Dendritic cell treated with granulocyte-macrophage colony-stimulating factor and Interleukin-4, amounts not matched to agents 40 ng/mL and 50 ng/mL, for 4 days (primary cell): ENCODE results near the gene XPR1.
"Not testable (repeated sequence)": the region's sequence is repeated elsewhere in the genome, so short reads cannot be mapped to it uniquely, and the experiment has no call there.

Experiments
- H3K27ac Mint-ChIP-seq: one replicate; pipeline ENCODE4 v1.8.0; 2022; ENCODE audit warnings: mild to moderate bottlenecking, mixed read lengths
- H3K27me3 Mint-ChIP-seq: one replicate; pipeline ENCODE4 v1.8.0; 2022; ENCODE audit warnings: mild to moderate bottlenecking, mixed read lengths
- H3K36me3 Mint-ChIP-seq: one replicate; pipeline ENCODE4 v1.8.0; 2022; ENCODE audit warnings: low read depth, mixed read lengths
- H3K4me1 Mint-ChIP-seq: one replicate; pipeline ENCODE4 v1.8.0; 2022; ENCODE audit warnings: low read depth, mixed read lengths
- H3K4me3 Mint-ChIP-seq: one replicate; pipeline ENCODE4 v1.8.0; 2022; ENCODE audit warnings: mild to moderate bottlenecking, moderate library complexity, mixed read lengths
- H3K9me3 Mint-ChIP-seq: one replicate; pipeline ENCODE4 v1.8.0; 2022; ENCODE audit warnings: mixed read lengths
- intact Hi-C: fragments of 100-400 bp; cut with micrococcal nuclease; formaldehyde crosslinking; loops from one replicate; pipeline ENCODE4 v1.15.0; 2022

The XPR1 gene

DNA sequence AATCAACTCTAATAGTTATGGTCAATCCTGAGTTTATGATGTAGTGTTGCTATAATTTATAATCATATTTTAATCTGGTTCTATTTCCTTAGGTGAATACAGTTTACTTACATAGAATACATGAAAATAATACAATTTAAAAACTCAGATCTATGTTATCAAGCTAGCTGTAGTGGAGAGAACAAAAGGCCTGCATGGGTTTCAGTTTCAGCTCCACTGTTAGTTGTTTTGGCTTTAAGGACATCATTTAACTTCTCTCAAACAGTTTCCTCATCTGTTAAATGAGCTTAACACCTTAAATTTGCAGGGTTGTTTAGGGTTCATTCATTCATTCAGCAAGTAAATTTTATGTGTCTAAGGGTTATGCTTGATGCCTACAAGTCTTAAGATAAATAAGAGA is 182.4 kb downstream of the XPR1 start:
- Mint-ChIP-seq H3K4me1 (no peaks in the 10 kb centered on the region), H3K36me3 (peaks cover 16% of the 10 kb centered on the region), H3K27ac (no peak overlapping the region), H3K27me3 (no peaks in the 10 kb centered on the region), H3K4me3 (no peak overlapping the region), H3K9me3 (no peaks in the 10 kb centered on the region)
- intact Hi-C loops, result no loop called here

DNA sequence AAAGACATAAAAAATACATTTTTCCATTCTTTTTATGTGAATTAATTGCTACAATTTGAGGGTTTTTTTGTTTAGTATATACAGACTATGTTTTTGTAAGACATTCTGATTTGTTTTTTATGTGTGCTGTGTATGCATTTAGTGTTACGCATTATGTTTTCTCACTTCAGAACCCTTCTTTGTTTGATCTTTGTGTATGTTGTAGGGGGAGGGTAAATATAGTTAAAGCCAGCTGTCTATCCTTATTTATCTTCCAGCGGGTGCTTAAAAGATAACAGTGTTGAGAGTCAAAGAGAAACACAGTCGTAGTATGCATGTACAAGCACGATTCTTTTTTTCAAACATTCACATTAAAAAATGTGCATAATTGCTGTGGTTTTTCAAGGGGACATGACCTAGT is 183.4 kb downstream of the XPR1 start:
- H3K36me3 Mint-ChIP-seq, result peaks cover 16% of the 10 kb centered on the region
- no peak overlapping the region for H3K27ac Mint-ChIP-seq
- H3K9me3 Mint-ChIP-seq, result no peaks in the 10 kb centered on the region
- no peak overlapping the region for H3K4me3 Mint-ChIP-seq
- no peaks in the 10 kb centered on the region for H3K27me3 Mint-ChIP-seq
- no peaks in the 10 kb centered on the region for H3K4me1 Mint-ChIP-seq
- intact Hi-C loops, result no loop called here

DNA sequence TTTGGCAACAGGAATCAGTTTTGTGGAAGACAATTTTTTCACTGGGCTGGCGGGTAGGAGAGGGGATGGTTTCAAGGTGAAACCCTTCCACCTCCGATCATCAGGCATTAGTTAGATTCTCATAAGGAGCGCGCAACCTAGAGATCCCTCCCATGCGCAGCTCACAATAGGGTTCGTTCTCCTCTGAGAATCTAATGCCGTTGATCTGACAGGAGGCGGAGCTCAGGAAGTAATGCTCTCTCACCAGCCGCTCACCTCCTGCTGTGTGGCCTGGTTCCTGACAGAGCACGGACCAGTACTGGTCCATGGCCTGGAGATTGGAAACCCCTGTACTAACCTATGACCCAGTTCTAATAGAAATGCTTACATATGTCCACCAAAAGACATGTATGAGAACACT is 184.3 kb downstream of the XPR1 start:
- no peak overlapping the region for H3K27ac Mint-ChIP-seq
- H3K27me3 Mint-ChIP-seq, result no peaks in the 10 kb centered on the region
- no peaks in the 10 kb centered on the region for H3K4me1 Mint-ChIP-seq
- intact Hi-C loops, result no loop called here
- peaks cover 8% of the 10 kb centered on the region for H3K9me3 Mint-ChIP-seq
- peaks cover 16% of the 10 kb centered on the region for H3K36me3 Mint-ChIP-seq
- H3K4me3 Mint-ChIP-seq, result no peak overlapping the region

DNA sequence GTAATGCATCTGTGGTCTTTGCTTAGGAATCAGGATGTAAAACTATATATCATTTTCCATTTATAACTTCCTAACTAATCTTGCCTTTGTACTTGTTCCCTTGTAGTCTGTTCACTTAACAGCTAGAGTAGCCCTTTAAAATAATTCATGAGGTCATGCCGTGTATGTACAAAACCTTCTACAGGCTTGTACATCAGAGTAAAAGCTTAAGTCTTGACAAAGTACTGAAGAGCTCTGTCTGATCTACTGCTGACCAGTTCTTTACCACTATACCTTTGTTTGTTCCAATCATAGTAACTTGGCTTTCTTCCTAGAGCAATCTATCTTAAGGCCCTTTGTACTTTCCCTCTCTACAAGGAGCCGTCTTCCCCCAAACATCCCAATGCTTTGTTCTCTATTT is 190.1 kb downstream of the XPR1 start:
- H3K9me3 Mint-ChIP-seq, result peaks cover 8% of the 10 kb centered on the region
- no peaks in the 10 kb centered on the region for H3K4me1 Mint-ChIP-seq
- H3K4me3 Mint-ChIP-seq, result no peak overlapping the region
- intact Hi-C loops, result no loop called here
- H3K27me3 Mint-ChIP-seq, result no peaks in the 10 kb centered on the region
- H3K36me3 Mint-ChIP-seq, result peaks cover 6% of the 10 kb centered on the region
- H3K27ac Mint-ChIP-seq, result no peak overlapping the region

DNA sequence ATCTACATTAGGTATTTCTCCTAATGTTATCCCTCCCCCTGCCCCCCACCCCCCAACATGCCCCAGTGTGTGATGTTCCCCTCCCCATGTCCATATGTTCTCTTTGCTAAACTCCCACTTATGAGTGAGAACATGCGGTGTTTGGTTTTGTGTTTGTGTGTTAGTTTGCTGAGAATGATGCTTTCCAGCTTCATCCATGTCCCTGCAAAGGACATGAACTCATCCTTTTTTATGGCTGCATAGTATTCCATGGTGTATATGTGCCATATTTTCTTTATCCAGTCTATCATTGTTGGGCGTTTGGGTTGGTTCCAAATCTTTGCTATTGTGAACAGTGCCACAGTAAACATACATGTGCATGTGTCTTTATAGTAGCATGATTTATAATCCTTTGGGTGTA is 199.7 kb downstream of the XPR1 start:
- Mint-ChIP-seq H3K36me3 (peaks cover 48% of the 10 kb centered on the region), H3K9me3 (peaks cover 14% of the 10 kb centered on the region)
- H3K27me3 Mint-ChIP-seq, H3K4me3 Mint-ChIP-seq, intact Hi-C loops, H3K27ac Mint-ChIP-seq, H3K4me1 Mint-ChIP-seq: not testable (repeated sequence)

DNA sequence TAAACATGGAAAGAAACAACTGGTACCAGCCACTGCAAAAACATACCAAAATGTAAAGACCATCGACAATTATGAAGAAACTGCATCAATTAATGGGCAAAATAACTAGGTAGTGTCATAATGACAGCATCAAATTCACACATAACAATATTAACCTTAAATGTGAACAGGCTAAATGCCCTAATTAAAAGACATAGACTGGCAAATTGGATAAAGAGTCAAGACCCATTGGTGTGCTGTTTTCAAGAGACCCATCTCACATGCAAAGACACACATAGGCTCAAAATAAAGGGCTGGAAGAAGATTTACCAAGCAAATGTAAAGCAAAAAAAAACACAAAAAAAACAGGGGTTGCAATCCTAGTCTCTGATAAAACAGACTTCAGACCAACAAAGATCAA is 201.4 kb downstream of the XPR1 start:
- H3K27me3 Mint-ChIP-seq, H3K4me3 Mint-ChIP-seq, H3K4me1 Mint-ChIP-seq, intact Hi-C loops, H3K27ac Mint-ChIP-seq: not testable (repeated sequence)
- Mint-ChIP-seq H3K36me3 (peaks cover 52% of the 10 kb centered on the region), H3K9me3 (peaks cover 14% of the 10 kb centered on the region)

DNA sequence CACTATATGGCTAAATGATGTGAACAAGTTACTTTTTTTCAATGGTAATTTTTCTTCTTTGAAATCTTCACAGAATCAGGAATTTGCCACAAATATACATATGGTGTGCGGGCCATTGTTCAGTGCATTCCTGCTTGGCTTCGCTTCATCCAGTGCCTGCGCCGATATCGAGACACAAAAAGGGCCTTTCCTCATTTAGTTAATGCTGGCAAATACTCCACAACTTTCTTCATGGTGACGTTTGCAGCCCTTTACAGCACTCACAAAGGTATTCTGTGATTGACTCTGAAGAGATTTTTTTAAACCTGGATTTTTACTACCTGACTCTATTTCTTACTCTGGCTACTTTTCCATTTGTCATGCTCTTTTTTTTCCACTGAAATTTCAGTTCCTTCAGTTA is 204.6 kb downstream of the XPR1 start:
- no peak overlapping the region for H3K4me3 Mint-ChIP-seq
- intact Hi-C loops, result no loop called here
- peaks cover 55% of the 10 kb centered on the region for H3K36me3 Mint-ChIP-seq
- H3K9me3 Mint-ChIP-seq, result peaks cover 23% of the 10 kb centered on the region
- no peak overlapping the region for H3K27ac Mint-ChIP-seq
- H3K4me1 Mint-ChIP-seq, result peaks cover 9% of the 10 kb centered on the region
- H3K27me3 Mint-ChIP-seq, result no peaks in the 10 kb centered on the region

DNA sequence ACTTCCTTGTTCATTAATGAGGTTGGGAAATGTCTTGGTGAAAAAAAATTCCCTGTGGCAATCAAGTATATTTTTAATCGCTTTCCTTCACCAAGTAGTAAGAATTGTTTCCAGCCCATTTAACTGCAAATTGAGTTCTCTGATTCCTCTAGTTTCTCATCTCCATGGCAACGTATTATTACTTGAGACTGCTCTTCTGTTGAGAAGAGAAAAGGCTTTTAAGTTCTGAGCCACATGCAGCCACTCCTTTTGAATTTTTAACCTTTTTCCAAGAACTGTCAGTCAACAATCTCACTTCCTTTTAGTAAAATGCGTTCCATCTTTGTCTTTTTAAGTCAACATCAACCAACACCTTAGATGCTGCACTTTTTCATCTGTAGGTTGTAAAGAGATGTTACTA is 205.2 kb downstream of the XPR1 start:
- Mint-ChIP-seq H3K9me3 (peaks cover 23% of the 10 kb centered on the region), H3K27ac (no peak overlapping the region), H3K4me3 (no peak overlapping the region), H3K27me3 (no peaks in the 10 kb centered on the region), H3K36me3 (peaks cover 50% of the 10 kb centered on the region), H3K4me1 (peaks cover 9% of the 10 kb centered on the region)
- intact Hi-C loops, result no loop called here

DNA sequence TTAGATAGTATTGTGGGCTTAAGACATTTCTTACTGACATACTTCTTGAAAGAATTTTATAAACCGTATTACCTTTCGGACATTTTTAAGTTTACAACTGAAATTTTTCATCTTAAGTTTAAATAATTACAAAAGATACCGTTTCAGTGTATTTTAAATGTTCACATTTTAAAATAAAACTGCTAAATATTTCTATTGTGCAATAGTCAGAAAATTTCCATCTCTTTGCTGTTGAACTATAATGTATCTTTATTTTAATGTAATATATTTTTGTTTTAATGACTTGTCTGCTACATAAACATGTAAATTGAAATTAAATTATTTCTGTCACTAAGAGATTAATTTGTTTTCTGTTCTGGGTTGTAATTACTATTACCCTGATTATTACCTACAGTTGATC is 206.7 kb downstream of the XPR1 start:
- intact Hi-C loops, result no loop called here
- H3K4me1 Mint-ChIP-seq, result peaks cover 9% of the 10 kb centered on the region
- H3K4me3 Mint-ChIP-seq, result no peak overlapping the region
- H3K27me3 Mint-ChIP-seq, result no peaks in the 10 kb centered on the region
- H3K27ac Mint-ChIP-seq, result no peak overlapping the region
- H3K36me3 Mint-ChIP-seq, result peaks cover 35% of the 10 kb centered on the region
- H3K9me3 Mint-ChIP-seq, result peaks cover 10% of the 10 kb centered on the region

DNA sequence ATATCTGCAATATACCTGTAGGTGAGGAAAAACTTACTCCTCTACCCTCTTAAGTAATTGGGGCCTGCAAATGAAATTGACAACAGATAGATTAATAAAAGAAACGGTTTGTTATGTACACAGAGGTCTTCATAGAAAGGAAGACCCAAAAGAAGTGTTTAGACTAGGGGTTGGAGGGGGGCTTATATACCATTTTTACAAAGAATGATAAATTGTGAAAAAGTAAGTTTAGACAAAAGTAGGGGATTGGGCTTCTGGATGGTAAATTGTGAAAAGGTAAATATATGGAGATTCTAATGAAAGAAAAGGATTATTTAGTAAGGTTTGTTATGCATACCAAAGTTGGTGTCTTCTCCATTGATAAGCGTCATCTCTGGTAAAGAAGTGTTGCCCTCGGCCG is 207.7 kb downstream of the XPR1 start:
- no peak overlapping the region for H3K4me3 Mint-ChIP-seq
- H3K36me3 Mint-ChIP-seq, result peaks cover 29% of the 10 kb centered on the region
- intact Hi-C loops, result no loop called here
- peaks cover 8% of the 10 kb centered on the region for H3K9me3 Mint-ChIP-seq
- no peak overlapping the region for H3K27ac Mint-ChIP-seq
- H3K4me1 Mint-ChIP-seq, result peaks cover 9% of the 10 kb centered on the region
- no peaks in the 10 kb centered on the region for H3K27me3 Mint-ChIP-seq

DNA sequence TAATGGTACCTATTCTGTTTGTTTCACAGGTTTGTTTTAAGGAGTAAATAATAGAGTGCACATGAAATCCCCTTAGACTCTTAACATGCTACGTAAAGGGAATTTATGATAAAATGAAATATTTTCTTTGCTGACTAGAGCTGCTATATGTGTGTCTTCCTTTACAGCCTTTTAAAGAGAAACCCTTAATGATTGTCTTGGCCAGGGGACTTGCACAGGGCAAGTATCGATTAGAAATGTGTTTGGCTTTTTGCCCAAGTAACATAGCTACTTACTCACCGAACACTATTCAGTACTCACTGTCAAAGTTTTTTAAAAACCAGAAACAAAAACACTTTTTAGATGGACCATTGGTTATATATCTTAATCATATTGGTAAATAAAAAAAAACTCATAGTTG is 209.6 kb downstream of the XPR1 start:
- Mint-ChIP-seq H3K4me3 (no peak overlapping the region), H3K36me3 (peaks cover 12% of the 10 kb centered on the region), H3K27ac (no peak overlapping the region), H3K4me1 (peaks cover 8% of the 10 kb centered on the region), H3K9me3 (peaks cover 8% of the 10 kb centered on the region), H3K27me3 (no peaks in the 10 kb centered on the region)
- intact Hi-C loops, result no loop called here

DNA sequence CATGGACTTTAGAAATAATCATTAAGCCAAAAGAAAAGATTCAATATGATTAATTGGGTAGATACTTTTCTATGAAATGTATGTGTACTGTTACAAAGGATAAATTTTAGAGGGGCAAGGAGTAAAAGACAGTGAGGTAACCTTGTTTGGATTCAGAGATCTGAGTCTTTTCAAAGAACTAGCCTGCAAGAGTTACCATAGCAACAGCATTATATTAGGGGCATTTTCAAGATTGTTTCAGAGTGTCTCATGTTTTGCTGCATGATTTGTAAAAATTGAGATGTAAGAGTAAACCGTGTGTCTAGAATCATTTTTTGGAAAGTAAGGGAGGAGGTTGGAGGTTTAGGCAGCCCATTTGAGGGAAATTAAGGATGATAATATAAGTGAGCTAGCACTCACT is 210.2 kb downstream of the XPR1 start:
- peaks cover 7% of the 10 kb centered on the region for H3K36me3 Mint-ChIP-seq
- intact Hi-C loops, result no loop called here
- no peaks in the 10 kb centered on the region for H3K27me3 Mint-ChIP-seq
- no peak overlapping the region for H3K4me3 Mint-ChIP-seq
- peaks cover 8% of the 10 kb centered on the region for H3K9me3 Mint-ChIP-seq
- no peak overlapping the region for H3K27ac Mint-ChIP-seq
- peaks cover 2% of the 10 kb centered on the region for H3K4me1 Mint-ChIP-seq

DNA sequence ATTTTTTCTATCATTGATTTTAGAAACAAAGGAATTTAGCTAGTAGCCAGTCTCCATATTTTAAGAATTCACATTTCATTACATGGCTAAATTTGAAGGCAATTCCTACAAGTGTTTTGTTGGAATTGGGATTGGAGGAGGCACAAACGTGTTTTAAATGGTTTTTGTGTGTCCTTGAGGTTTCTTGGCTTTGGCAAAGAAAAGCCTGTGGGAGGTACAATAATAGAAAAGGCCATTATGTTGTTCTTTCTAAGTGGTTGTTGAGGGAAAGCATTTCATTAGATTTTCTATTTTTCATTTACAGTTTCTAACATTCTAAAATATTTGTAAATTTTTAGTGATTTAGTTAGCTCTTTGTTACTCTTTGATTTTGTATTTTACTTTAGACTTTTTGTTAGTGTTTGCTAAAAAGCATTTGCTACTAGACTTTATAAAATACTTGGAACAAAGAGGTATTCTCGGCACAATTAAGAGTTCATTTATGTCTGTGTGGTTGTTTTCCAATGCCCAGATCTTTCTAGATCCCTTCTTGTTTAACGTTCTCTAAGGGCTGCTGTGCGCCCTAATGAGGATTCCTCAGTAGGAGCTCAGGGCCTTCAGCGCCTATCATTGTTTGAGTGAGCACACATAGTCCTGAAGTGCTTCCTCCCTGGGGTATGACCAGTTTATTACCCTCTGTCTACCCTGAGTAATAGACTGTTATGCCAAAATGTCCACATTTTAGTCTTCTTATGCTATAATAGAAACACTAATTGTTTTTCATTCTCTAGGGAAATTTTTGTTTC is 210.9 kb downstream of the XPR1 start:
- H3K36me3 Mint-ChIP-seq, result peaks cover 7% of the 10 kb centered on the region
- H3K27ac Mint-ChIP-seq, result no peak overlapping the region
- H3K4me3 Mint-ChIP-seq, result no peak overlapping the region
- intact Hi-C loops, result no loop called here
- H3K27me3 Mint-ChIP-seq, result no peaks in the 10 kb centered on the region
- H3K4me1 Mint-ChIP-seq, result no peaks in the 10 kb centered on the region
- peaks cover 8% of the 10 kb centered on the region for H3K9me3 Mint-ChIP-seq

DNA sequence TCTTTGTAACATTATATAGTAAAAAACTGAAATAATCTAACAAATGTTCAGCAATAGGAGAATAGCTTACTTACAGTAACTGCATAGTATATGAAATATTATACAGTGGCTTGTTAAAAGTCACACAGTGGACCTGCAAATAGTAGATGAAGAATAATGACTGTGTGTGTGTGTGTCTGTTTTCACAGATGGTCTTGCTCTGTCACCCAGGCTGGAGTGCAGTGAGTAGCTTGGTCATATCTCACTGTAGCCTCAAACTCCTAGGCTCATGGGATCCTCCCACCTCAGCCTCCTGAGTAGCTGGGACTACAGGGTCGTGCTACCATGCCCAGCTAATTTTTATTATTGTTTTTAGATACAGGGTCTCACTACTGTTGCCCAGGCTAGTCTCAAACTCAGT is 213.5 kb downstream of the XPR1 start:
- no peak overlapping the region for H3K27ac Mint-ChIP-seq
- H3K36me3 Mint-ChIP-seq, result no peaks in the 10 kb centered on the region
- no peaks in the 10 kb centered on the region for H3K4me1 Mint-ChIP-seq
- H3K9me3 Mint-ChIP-seq, result no peaks in the 10 kb centered on the region
- H3K4me3 Mint-ChIP-seq, result no peak overlapping the region
- intact Hi-C loops, result no loop called here
- H3K27me3 Mint-ChIP-seq, result peaks cover 8% of the 10 kb centered on the region

DNA sequence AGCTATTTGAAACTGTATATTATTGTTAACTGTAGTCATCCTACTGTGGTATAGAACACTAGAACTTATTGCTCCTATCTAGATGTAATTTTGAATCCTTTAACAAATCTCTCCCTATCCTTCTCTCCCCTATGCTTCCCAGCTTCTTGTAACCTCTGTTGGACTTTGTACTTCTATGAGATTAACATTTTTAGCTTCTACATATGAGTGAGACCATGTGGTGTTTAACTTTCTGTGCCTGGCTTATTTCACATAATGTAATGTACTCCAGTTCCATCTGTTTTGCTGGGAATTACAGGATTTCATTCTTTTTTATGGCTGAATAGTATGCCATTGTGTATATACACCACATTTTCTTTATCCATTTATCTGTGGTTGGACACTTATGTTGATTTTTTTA is 216.4 kb downstream of the XPR1 start:
- Mint-ChIP-seq H3K4me1 (peaks cover 8% of the 10 kb centered on the region), H3K27me3 (peaks cover 21% of the 10 kb centered on the region), H3K27ac (no peak overlapping the region), H3K4me3 (no peak overlapping the region), H3K9me3 (no peaks in the 10 kb centered on the region), H3K36me3 (no peaks in the 10 kb centered on the region)
- intact Hi-C loops, result no loop called here
